ENCODE measurements around the gene XYLB.

The XYLB gene

GRCh38 chr3:38379201-38379770 is 32.7 kb downstream of the XYLB start:
- H3K9me3 ChIP-seq: no peaks in the 10 kb centered on the region
- no peak for TF ChIP-seq CTCF (IDR thresholded peaks at IDR 0.05)
- peaks cover 29 to 75% (median 42%) of the 10 kb centered on the region in 3 donors for H3K36me3 ChIP-seq
- no peaks in the 10 kb centered on the region for H3K4me1 ChIP-seq
- H3K27me3 ChIP-seq: no peaks in the 10 kb centered on the region
- DNase-seq: no peak
- H3K4me3 ChIP-seq: no peak overlapping the region
- intact Hi-C loops (cut with DNase I; ENCODE audit: low total_unique reads): no loop called here
- no peak overlapping the region for H3K27ac ChIP-seq

- peaks cover 44 to 58% (median 53%) of the 10 kb centered on the region in 3 donors for H3K36me3 ChIP-seq
- TF ChIP-seq CTCF (IDR thresholded peaks at IDR 0.05): no peak
- no peaks in the 10 kb centered on the region for H3K27me3 ChIP-seq
- no peak overlapping the region for H3K4me3 ChIP-seq
- intact Hi-C loops (cut with DNase I; ENCODE audit: low total_unique reads): no loop called here
- no peaks in the 10 kb centered on the region for H3K4me1 ChIP-seq
- H3K27ac ChIP-seq: no peak overlapping the region
- H3K9me3 ChIP-seq: peaks cover 5 to 18% (median 8%) of the 10 kb centered on the region in 3 donors
- DNase-seq: no peak
These were observed 36.0 kb downstream of the XYLB start for GRCh38 chr3:38382506-38383080.

- intact Hi-C loops (cut with DNase I; ENCODE audit: low total_unique reads): no loop called here
- Histone ChIP-seq H3K27me3 (no peaks in the 10 kb centered on the region), H3K36me3 (peaks cover 46 to 56% (median 51%) of the 10 kb centered on the region in 3 donors), H3K4me1 (no peaks in the 10 kb centered on the region), H3K9me3 (peaks cover 5 to 18% (median 8%) of the 10 kb centered on the region in 3 donors), H3K27ac (no peak overlapping the region), H3K4me3 (no peak overlapping the region)
- TF ChIP-seq CTCF (IDR thresholded peaks at IDR 0.05): no peak
- DNase-seq: no peak
These were observed 36.7 kb downstream of the XYLB start for GRCh38 chr3:38383156-38383875.

GRCh38 chr3:38386992-38387750 is 40.6 kb downstream of the XYLB start:
- no peaks in the 10 kb centered on the region for H3K27me3 ChIP-seq
- no peak overlapping the region for H3K4me3 ChIP-seq
- H3K36me3 ChIP-seq: peaks cover 22 to 31% (median 28%) of the 10 kb centered on the region in 3 donors
- intact Hi-C loops (cut with DNase I; ENCODE audit: low total_unique reads): no loop called here
- H3K9me3 ChIP-seq: peaks cover 5 to 18% (median 8%) of the 10 kb centered on the region in 3 donors
- TF ChIP-seq CTCF (IDR thresholded peaks at IDR 0.05): no peak
- H3K27ac ChIP-seq: no peak overlapping the region
- H3K4me1 ChIP-seq: no peaks in the 10 kb centered on the region
- DNase-seq: no peak

- no peak for DNase-seq
- Histone ChIP-seq H3K9me3 (peaks cover 5 to 18% (median 8%) of the 10 kb centered on the region in 3 donors), H3K4me1 (no peaks in the 10 kb centered on the region), H3K36me3 (peaks cover 17 to 28% (median 25%) of the 10 kb centered on the region in 3 donors), H3K4me3 (no peak overlapping the region), H3K27ac (no peak overlapping the region), H3K27me3 (no peaks in the 10 kb centered on the region)
- intact Hi-C loops (cut with DNase I; ENCODE audit: low total_unique reads): no loop called here
- no peak for TF ChIP-seq CTCF (IDR thresholded peaks at IDR 0.05)
These were observed 41.3 kb downstream of the XYLB start for GRCh38 chr3:38387862-38388261.
